ENCODE data around the gene SIGLEC10. TPM values are rescaled to one million over a fixed set of nuclear protein-coding genes. Genes with fewer than 3 reads are reported as not detected.

SIGLEC10 gene
- total RNA-seq, 1 donor from 2014 or later: not detected

- peak overlapping the region; percentile 94 for H3K27ac Mint-ChIP-seq (ENCODE audit: unreplicated experiment)
- peak; percentile 91 for DNase-seq
- peaks cover 3% of the 10 kb centered on the region for H3K4me1 Mint-ChIP-seq (ENCODE audit: low read depth, unreplicated experiment)
- TF ChIP-seq CTCF (IDR thresholded peaks at IDR 0.05; ENCODE audit: partially characterized antibody, unreplicated experiment): no peak
- H3K9me3 Mint-ChIP-seq (ENCODE audit: unreplicated experiment): no peaks in the 10 kb centered on the region
- no peaks in the 10 kb centered on the region for H3K36me3 Mint-ChIP-seq (ENCODE audit: unreplicated experiment)
- H3K4me3 Mint-ChIP-seq (ENCODE audit: unreplicated experiment): peak overlapping the region; percentile 88
- H3K27me3 Mint-ChIP-seq (ENCODE audit: unreplicated experiment): peaks cover 2% of the 10 kb centered on the region
Measured at GRCh38 chr19:51394050-51394836, 23.2 kb downstream of the SIGLEC10 start.

- Mint-ChIP-seq H3K4me3 (ENCODE audit: unreplicated experiment) (no peak overlapping the region), H3K27ac (ENCODE audit: unreplicated experiment) (no peak overlapping the region)
Measured at GRCh38 chr19:51392701-51393100, 24.7 kb downstream of the SIGLEC10 start.

GRCh38 chr19:51391073-51391611, 26.3 kb downstream of the SIGLEC10 start:
- H3K9me3 Mint-ChIP-seq (ENCODE audit: unreplicated experiment): peaks cover 2% of the 10 kb centered on the region
- peaks cover 4% of the 10 kb centered on the region for H3K27me3 Mint-ChIP-seq (ENCODE audit: unreplicated experiment)
- DNase-seq: no peak
- no peak overlapping the region for H3K4me3 Mint-ChIP-seq (ENCODE audit: unreplicated experiment)
- H3K27ac Mint-ChIP-seq (ENCODE audit: unreplicated experiment): no peak overlapping the region
- no peak for TF ChIP-seq CTCF (IDR thresholded peaks at IDR 0.05; ENCODE audit: partially characterized antibody, unreplicated experiment)
- H3K36me3 Mint-ChIP-seq (ENCODE audit: unreplicated experiment): no peaks in the 10 kb centered on the region
- H3K4me1 Mint-ChIP-seq (ENCODE audit: low read depth, unreplicated experiment): peaks cover 3% of the 10 kb centered on the region

More at GRCh38 chr19:51392701-51393100, 24.7 kb downstream of the SIGLEC10 start:
- Mint-ChIP-seq H3K36me3 (ENCODE audit: unreplicated experiment) (no peaks in the 10 kb centered on the region), H3K27me3 (ENCODE audit: unreplicated experiment) (peaks cover 2% of the 10 kb centered on the region), H3K4me1 (ENCODE audit: low read depth, unreplicated experiment) (peaks cover 3% of the 10 kb centered on the region), H3K9me3 (ENCODE audit: unreplicated experiment) (peaks cover 2% of the 10 kb centered on the region)
- DNase-seq: no peak
- TF ChIP-seq CTCF (IDR thresholded peaks at IDR 0.05; ENCODE audit: partially characterized antibody, unreplicated experiment): no peak

- Mint-ChIP-seq H3K27ac (ENCODE audit: unreplicated experiment) (no peak overlapping the region), H3K27me3 (ENCODE audit: unreplicated experiment) (peaks cover 1% of the 10 kb centered on the region), H3K4me3 (ENCODE audit: unreplicated experiment) (no peak overlapping the region), H3K9me3 (ENCODE audit: unreplicated experiment) (peaks cover 2% of the 10 kb centered on the region), H3K36me3 (ENCODE audit: unreplicated experiment) (no peaks in the 10 kb centered on the region), H3K4me1 (ENCODE audit: low read depth, unreplicated experiment) (peaks cover 3% of the 10 kb centered on the region)
- DNase-seq: no peak
- TF ChIP-seq CTCF (IDR thresholded peaks at IDR 0.05; ENCODE audit: partially characterized antibody, unreplicated experiment): no peak
Measured at GRCh38 chr19:51389143-51389542, 28.3 kb downstream of the SIGLEC10 start.

GRCh38 chr19:51387924-51388389, 29.5 kb downstream of the SIGLEC10 start, which contains the start of gene LIM2:
LIM2 (minus strand) TSS chr19:51387974; CDS start chr19:51387443, 531 bp downstream.
- Mint-ChIP-seq H3K4me3 (ENCODE audit: unreplicated experiment) (peak within 1 kb of the TSS; percentile 20), H3K27ac (ENCODE audit: unreplicated experiment) (no peak within 1 kb of the TSS), H3K4me1 (ENCODE audit: low read depth, unreplicated experiment) (no peaks in the 10 kb centered on the region), H3K27me3 (ENCODE audit: unreplicated experiment) (peaks cover 1% of the 10 kb centered on the region), H3K36me3 (ENCODE audit: unreplicated experiment) (no peaks in the 10 kb centered on the region), H3K9me3 (ENCODE audit: unreplicated experiment) (peaks cover 2% of the 10 kb centered on the region)
- no peak for DNase-seq
- no peak for TF ChIP-seq CTCF (IDR thresholded peaks at IDR 0.05; ENCODE audit: partially characterized antibody, unreplicated experiment)
